DMS53 treated with DMSO at 0.1 percent for 48 hours (cell line): ENCODE data around the gene LRP1B.
"Not testable (repeated sequence)": the region's sequence is repeated elsewhere in the genome, so short reads cannot be mapped to it uniquely, and the experiment has no call there.

ENCODE experiments used
- DNase-seq: peaks from one replicate; lab custom pipeline; 2025; ENCODE audit not compliant: unreplicated experiment; lab: John Stamatoyannopoulos, UW

LRP1B gene

GRCh38 chr2:141195087-141195486, 935.7 kb downstream of the LRP1B start:
- DNase-seq, result no peak

GRCh38 chr2:141187075-141187439, 943.8 kb downstream of the LRP1B start:
- DNase-seq, result no peak

- no peak for DNase-seq
These were observed 944.3 kb downstream of the LRP1B start for GRCh38 chr2:141186413-141187074.

- DNase-seq, result no peak
These were observed 948.6 kb downstream of the LRP1B start for GRCh38 chr2:141182246-141182645.

- DNase-seq, result not testable (repeated sequence)
These were observed 961.7 kb downstream of the LRP1B start for GRCh38 chr2:141169117-141169516.

GRCh38 chr2:141162314-141162713, 968.5 kb downstream of the LRP1B start:
- no peak for DNase-seq

GRCh38 chr2:141151611-141152286, 979.1 kb downstream of the LRP1B start:
- DNase-seq, result no peak

- no peak for DNase-seq
These were observed 988.8 kb downstream of the LRP1B start for GRCh38 chr2:141142025-141142424.

- DNase-seq, result no peak
These were observed 993.6 kb downstream of the LRP1B start for GRCh38 chr2:141137122-141137693.

- no peak for DNase-seq
These were observed 996.9 kb downstream of the LRP1B start for GRCh38 chr2:141133883-141134282.

- no peak for DNase-seq
These were observed 1005.4 kb downstream of the LRP1B start for GRCh38 chr2:141125432-141125831.

GRCh38 chr2:141118836-141119235, 1012.0 kb downstream of the LRP1B start:
- DNase-seq, result no peak

GRCh38 chr2:141113301-141113700, 1017.5 kb downstream of the LRP1B start:
- DNase-seq, result no peak

- DNase-seq, result no peak
These were observed 1021.2 kb downstream of the LRP1B start for GRCh38 chr2:141109633-141110032.

- DNase-seq, result no peak
These were observed 1025.1 kb downstream of the LRP1B start for GRCh38 chr2:141105763-141106162.

GRCh38 chr2:141103216-141103615, 1027.6 kb downstream of the LRP1B start:
- DNase-seq, result no peak

- no peak for DNase-seq
These were observed 1051.6 kb downstream of the LRP1B start for GRCh38 chr2:141079231-141079630.

- DNase-seq, result no peak
These were observed 1055.1 kb downstream of the LRP1B start for GRCh38 chr2:141075753-141076152.

GRCh38 chr2:141068053-141068682, 1062.6 kb downstream of the LRP1B start:
- no peak for DNase-seq

- DNase-seq, result no peak
These were observed 1065.8 kb downstream of the LRP1B start for GRCh38 chr2:141065042-141065441.

GRCh38 chr2:141063406-141063805, 1067.4 kb downstream of the LRP1B start:
- no peak for DNase-seq

- DNase-seq, result no peak
These were observed 1068.4 kb downstream of the LRP1B start for GRCh38 chr2:141062443-141062842.
